K562 (cell line): ENCODE measurements around the gene PRKAR1A. TPM values are rescaled to one million over a fixed set of nuclear protein-coding genes. Genes with fewer than 3 reads are reported as not detected.

Experiments used
- BRCA1 ChIP-seq, 2 experiments: fragments of 450-650 bp in 1 of 2; sonication (generic) in 1 of 2; formaldehyde crosslinking in 1 of 2; IDR thresholded peaks; 2 replicates each; pipeline versions ENCODE4 v1.5.0 to v1.6.1; 2017 to 2020; ENCODE audit warnings: mild to moderate bottlenecking in 1 of 2, missing genetic modification reagents in 1 of 2
- CBFB ChIP-seq: sonication (generic); formaldehyde crosslinking; IDR thresholded peaks from 2 replicates; pipeline ENCODE4 v1.4.0; 2020; ENCODE audit warnings: mild to moderate bottlenecking, missing genetic modification reagents
- CREB3L1 ChIP-seq: fragments of 450-650 bp; IDR thresholded peaks from 2 replicates; pipeline ENCODE4 v1.6.1; 2014; ENCODE audit warnings: low read depth, mild to moderate bottlenecking, moderate library complexity, borderline replicate concordance
- CTCF ChIP-seq, 3 experiments: IDR thresholded peaks in 2 of 3; conservative IDR thresholded peaks in 1 of 3; 2 replicates each; pipeline ENCODE4 v1.5.1; 2011 to 2012; ENCODE audit warnings: low read length in 3 of 3, mild to moderate bottlenecking in 3 of 3, control low read depth in 2 of 3, improper control_type of control experiment in 1 of 3, inconsistent platforms in 1 of 3, low read depth in 1 of 3, mixed read lengths in 1 of 3, moderate library complexity in 1 of 3; ENCODE audit not compliant: insufficient read depth in 2 of 3
- E2F4 ChIP-seq: sonication (generic); formaldehyde crosslinking; IDR thresholded peaks from 2 replicates; pipeline ENCODE4 v1.8.0; 2022; ENCODE audit warnings: mild to moderate bottlenecking, low read depth, missing genetic modification reagents
- HMGXB4 ChIP-seq: sonication (generic); formaldehyde crosslinking; IDR thresholded peaks from 2 replicates; pipeline ENCODE4 v1.8.1; 2023; ENCODE audit warnings: mild to moderate bottlenecking, missing genetic modification reagents
- ILF3 ChIP-seq: fragments of 450-650 bp; IDR thresholded peaks from 2 replicates; pipeline ENCODE4 v1.6.1; 2018; ENCODE audit warnings: antibody characterized with exemption, mild to moderate bottlenecking, moderate library complexity, borderline replicate concordance
- MEF2A ChIP-seq: IDR thresholded peaks from 2 replicates; pipeline ENCODE4 v1.6.1; 2011; ENCODE audit warnings: low read depth, mild to moderate bottlenecking, low read length, moderate library complexity; ENCODE audit not compliant: control insufficient read depth
- MLLT1 ChIP-seq, 2 experiments: fragments of 450-650 bp; IDR thresholded peaks; 2 replicates each; pipeline ENCODE4 v1.6.1; 2016
- NONO ChIP-seq, 2 experiments: fragments of 200-400 bp in 1 of 2; fragments of 450-650 bp in 1 of 2; formaldehyde crosslinking in 1 of 2; IDR thresholded peaks; 2 replicates each; pipeline ENCODE4 v1.6.1; 2017; ENCODE audit warnings: low read depth in 2 of 2, mild to moderate bottlenecking in 2 of 2, moderate library complexity in 2 of 2, low read length in 1 of 2
- POU5F1 ChIP-seq: fragments of 150-350 bp; IDR thresholded peaks from 2 replicates; pipeline ENCODE4 v1.6.1; 2014; ENCODE audit warnings: borderline replicate concordance, low read length, low read depth, mild to moderate bottlenecking; ENCODE audit not compliant: partially characterized antibody
- PRPF4 ChIP-seq: fragments of 200-400 bp; formaldehyde crosslinking; IDR thresholded peaks from one replicate; pipeline ENCODE4 v1.6.1; 2017; ENCODE audit warnings: low read length, low read depth, mild to moderate bottlenecking; ENCODE audit not compliant: insufficient read depth, poor library complexity, severe bottlenecking
- TCF15 ChIP-seq: fragments of 250-450 bp; sonication (Bioruptor Pico); IDR thresholded peaks from 2 replicates; pipeline ENCODE4 v1.8.0; 2022; ENCODE audit warnings: moderate library complexity, mild to moderate bottlenecking, inconsistent platforms
- ZFX ChIP-seq: sonication (generic); formaldehyde crosslinking; IDR thresholded peaks from 2 replicates; pipeline ENCODE4 v1.8.0; 2022; ENCODE audit warnings: mild to moderate bottlenecking, missing genetic modification reagents, moderate library complexity
- ZNF561 ChIP-seq: fragments of 450-650 bp; formaldehyde crosslinking; conservative IDR thresholded peaks from 2 replicates; pipeline ENCODE4 v1.4.0; 2020; ENCODE audit warnings: mild to moderate bottlenecking, moderate library complexity
- ZNF589 ChIP-seq: fragments of 200-800 bp; sonication (Bioruptor generic); IDR thresholded peaks from 2 replicates; pipeline ENCODE4 v1.6.1; 2016; ENCODE audit warnings: low read depth, missing genetic modification characterization, missing compliant biosample characterization
- ZZZ3 ChIP-seq: fragments of 450-650 bp; IDR thresholded peaks from 2 replicates; pipeline ENCODE4 v1.6.1; 2016; ENCODE audit warnings: antibody characterized with exemption, mild to moderate bottlenecking, moderate library complexity
- polyA plus RNA-seq, 8 experiments: library from polyadenylated mRNA; depleted of rRNA in 4 of 8; stranded (reverse) in 5 of 8; unstranded in 3 of 8; fragments of >200 nt; fragmentation: Nextera tagmentation in 2 of 8; fragmentation: Illumina TruSeq in 1 of 8; extraction: Ambion mirVana in 2 of 8; extraction: Trizol in 1 of 8; gene quantifications; 2 replicates each; pipeline versions ENCODE4 v1.2.1 to v1.2.3, GENCODE V29; 2011 to 2014; ENCODE audit warnings: inconsistent platforms in 1 of 8, missing spikeins in 1 of 8
- total RNA-seq, 7 experiments: library from RNA; depleted of rRNA in 6 of 7; stranded (reverse); fragments of >200 nt in 6 of 7; fragmentation: Illumina TruSeq in 2 of 7; extraction: Trizol in 2 of 7; gene quantifications; 2 replicates each; pipeline versions ENCODE4 v1.2.1 to v1.2.3, GENCODE V29; 2011 to 2021; ENCODE audit warnings: low replicate concordance in 1 of 7

Gene PRKAR1A
- total and polyA plus RNA-seq, 9 of the 15 experiments (the other 6 are each of a cell fraction or from before 2014, with no cell fraction given), result 15.0 to 95.6 (median 67.5) TPM

GRCh38 chr17:68512247-68512959 is at the start of gene PRKAR1A (continued):
- TF ChIP-seq CTCF (IDR thresholded peaks at IDR 0.05 in 2 of 3, conservative IDR thresholded peaks at IDR 0.05 in 1 of 3; ENCODE audit: insufficient read depth in 2 of 3, low read depth in 1 of 3, low read length in 3 of 3) (no peak), ZNF561 (CRISPR knock-in tag) (no peak), POU5F1 (no peak), CBFB (no peak), MLLT1 (IDR thresholded peaks at IDR 0.05) (no peak), TCF15 (CRISPR knock-in tag) (no peak), MEF2A (no peak), ZZZ3 (no peak), ZNF589 (CRISPR knock-in tag) (no peak), ILF3 (no peak; the same call in 1 of the 2 replicates), BRCA1 (IDR thresholded peaks at IDR 0.05) (no peak), BRCA1 (CRISPR knock-in tag; IDR thresholded peaks at IDR 0.05) (no peak), CREB3L1 (no peak), PRPF4 (no peak), NONO (IDR thresholded peaks at IDR 0.05; ENCODE audit: low read depth in 2 of 2, low read length in 1 of 2) (no peak), E2F4 (CRISPR knock-in tag) (no peak), HMGXB4 (CRISPR knock-in tag) (no peak), ZFX (no peak; the same call in none of the 2 replicates)
